NCI-H146 (cell line): ENCODE measurements around the gene GSTP1.
A peak's percentile ranks its signal among the peaks of the same experiment; 100 is the strongest.
"Not testable (repeated sequence)": the region's sequence is repeated elsewhere in the genome, so short reads cannot be mapped to it uniquely, and the experiment has no call there.

Experiments used
- DNase-seq: peaks from one replicate; lab custom pipeline; 2025; lab: John Stamatoyannopoulos, UW

The GSTP1 gene

DNA sequence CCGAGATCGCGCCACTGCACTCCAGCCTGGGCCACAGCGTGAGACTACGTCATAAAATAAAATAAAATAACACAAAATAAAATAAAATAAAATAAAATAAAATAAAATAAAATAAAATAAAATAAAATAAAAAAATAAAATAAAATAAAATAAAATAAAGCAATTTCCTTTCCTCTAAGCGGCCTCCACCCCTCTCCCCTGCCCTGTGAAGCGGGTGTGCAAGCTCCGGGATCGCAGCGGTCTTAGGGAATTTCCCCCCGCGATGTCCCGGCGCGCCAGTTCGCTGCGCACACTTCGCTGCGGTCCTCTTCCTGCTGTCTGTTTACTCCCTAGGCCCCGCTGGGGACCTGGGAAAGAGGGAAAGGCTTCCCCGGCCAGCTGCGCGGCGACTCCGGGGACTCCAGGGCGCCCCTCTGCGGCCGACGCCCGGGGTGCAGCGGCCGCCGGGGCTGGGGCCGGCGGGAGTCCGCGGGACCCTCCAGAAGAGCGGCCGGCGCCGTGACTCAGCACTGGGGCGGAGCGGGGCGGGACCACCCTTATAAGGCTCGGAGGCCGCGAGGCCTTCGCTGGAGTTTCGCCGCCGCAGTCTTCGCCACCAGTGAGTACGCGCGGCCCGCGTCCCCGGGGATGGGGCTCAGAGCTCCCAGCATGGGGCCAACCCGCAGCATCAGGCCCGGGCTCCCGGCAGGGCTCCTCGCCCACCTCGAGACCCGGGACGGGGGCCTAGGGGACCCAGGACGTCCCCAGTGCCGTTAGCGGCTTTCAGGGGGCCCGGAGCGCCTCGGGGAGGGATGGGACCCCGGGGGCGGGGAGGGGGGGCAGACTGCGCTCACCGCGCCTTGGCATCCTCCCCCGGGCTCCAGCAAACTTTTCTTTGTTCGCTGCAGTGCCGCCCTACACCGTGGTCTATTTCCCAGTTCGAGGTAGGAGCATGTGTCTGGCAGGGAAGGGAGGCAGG, at the start of gene GSTP1:
GSTP1 (plus strand) TSS at position 566 of the 958 bp plus-strand sequence; CDS start at position 598, 32 bp downstream.
- DNase-seq: peak; percentile 36

GRCh38 chr11:67534070-67534679, 49.4 kb upstream of the GSTP1 start:
- no peak for DNase-seq

- DNase-seq: no peak
Observed at GRCh38 chr11:67535561-67535960, 48.1 kb upstream of the GSTP1 start.

- DNase-seq: no peak
Observed at GRCh38 chr11:67538306-67538705, 45.3 kb upstream of the GSTP1 start.

DNA sequence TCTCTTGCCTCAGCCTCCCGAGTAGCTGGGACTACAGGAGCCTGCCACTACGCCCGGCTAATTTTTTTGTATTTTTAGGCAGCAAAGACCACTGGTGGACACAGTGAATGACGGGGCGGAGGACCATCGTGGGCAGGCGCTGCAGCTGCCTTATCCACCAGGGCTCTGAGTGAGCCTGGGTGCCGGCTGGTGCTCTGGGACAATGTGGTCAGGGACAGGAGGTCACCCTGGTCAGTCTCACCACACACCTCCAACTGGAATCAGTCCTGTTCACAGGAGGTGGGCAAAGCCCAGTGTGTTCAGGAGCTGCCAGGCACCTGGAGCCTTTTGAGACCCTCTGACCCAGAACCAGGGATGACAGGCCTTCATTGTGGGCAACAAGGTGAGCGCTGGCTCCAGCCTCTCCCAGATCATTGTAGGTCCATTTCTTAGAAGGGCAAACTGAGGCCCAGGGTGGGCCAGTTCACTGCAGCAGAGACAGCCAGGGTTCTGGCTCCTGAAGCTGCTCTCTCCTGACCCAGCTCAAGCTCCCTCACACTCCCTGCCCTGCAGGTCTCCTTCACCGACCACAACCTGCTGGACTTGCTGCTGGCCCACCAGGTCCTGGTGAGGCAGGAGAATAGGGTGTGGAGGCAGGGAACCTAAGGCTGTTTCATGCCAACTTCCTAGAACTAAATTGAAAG, 44.6 kb upstream of the GSTP1 start:
- no peak for DNase-seq

GRCh38 chr11:67539550-67539949, 44.1 kb upstream of the GSTP1 start:
- no peak for DNase-seq

GRCh38 chr11:67541198-67541597, 42.4 kb upstream of the GSTP1 start:
- DNase-seq: no peak

DNA sequence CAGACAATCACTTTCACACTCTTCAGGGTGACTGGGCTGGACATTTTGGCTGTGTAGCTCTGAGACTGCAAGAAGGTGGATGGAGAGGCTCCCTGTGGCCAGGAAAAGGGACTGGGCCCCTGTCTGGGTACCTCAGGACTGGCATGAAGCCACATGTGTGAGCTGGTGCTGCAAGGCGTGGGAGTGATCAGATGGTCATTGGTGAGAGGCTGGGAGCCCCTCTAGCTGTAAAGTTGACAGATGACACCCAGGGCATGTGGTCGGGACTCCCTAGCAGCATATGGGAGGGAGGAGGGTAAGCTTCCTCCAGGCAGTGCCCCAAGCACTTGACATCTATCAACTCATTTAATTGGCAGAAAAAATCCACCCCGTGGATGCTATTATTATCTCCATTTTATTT, 41.4 kb upstream of the GSTP1 start:
- DNase-seq: no peak

- DNase-seq: no peak
Observed at GRCh38 chr11:67542971-67543370, 40.6 kb upstream of the GSTP1 start.

GRCh38 chr11:67543585-67543984, 40.0 kb upstream of the GSTP1 start:
- DNase-seq: no peak

DNA sequence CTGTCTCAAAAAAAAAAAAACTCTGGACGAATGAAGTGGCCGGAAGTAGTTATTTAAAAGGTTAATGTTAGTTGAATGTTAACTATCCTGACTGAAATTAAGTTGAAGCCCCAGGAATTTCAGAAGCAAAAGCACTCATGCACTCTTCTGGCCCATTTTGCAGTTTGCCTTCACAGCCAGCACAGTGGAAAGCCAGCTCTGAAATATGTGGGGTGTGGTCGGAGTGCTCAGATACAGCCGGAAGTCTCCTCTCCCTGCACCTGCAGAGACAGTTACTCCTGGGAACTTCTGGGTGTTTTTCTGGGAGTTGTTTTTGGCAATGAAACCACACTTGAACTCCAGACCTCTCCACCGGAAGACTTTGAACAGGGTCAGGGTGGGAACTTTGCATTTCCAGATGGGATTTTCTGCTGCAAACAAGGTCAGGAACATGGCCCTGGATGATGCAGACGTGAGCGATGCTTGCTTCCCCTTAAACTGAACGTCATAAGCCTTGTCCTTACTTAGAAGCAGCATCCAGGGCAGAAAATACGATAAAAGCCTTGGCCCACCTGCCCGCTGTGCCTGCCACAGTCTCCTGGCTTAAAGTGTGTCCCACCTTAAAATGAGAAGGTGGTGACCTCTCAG, 38.9 kb upstream of the GSTP1 start:
- DNase-seq: no peak

DNA sequence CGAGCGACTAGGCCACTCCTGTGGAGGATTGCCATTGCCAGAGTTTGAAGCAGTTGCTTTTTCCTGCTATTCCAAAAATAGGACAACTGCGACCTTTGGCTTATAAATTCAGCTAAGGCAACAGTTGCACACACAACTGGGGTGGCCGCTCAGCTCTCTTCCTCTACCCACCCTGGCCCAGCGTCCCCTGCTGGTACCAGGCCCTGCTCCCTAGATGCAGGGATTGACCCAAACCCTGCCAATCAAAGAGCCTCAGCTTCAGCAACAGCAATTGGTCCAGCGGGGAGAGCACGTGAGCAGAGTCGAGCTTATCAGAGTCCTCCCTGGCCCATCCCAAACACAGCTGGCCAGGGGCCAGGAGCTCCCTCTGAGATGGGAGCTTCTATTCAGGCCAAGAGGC, 38.3 kb upstream of the GSTP1 start:
- DNase-seq: no peak

DNA sequence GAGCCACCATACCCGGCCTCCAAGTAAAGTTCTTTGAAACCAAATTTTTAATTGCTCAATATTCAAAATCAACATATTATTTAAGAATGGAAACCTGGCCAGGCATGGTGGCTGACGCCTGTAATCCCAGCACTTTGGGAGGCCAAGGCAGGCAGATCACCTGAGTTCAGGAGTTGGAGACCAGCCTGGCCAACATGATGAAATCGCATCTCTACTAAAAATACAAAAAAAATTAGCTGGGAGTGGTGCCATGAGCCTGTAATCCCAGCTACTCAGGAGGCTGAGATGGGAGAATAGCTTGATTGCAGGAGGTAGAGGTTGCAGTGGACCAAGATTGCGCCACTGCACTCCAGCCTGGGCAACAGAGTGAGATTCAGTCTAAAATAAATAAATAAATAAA, 35.5 kb upstream of the GSTP1 start:
- not testable (repeated sequence) for DNase-seq

DNA sequence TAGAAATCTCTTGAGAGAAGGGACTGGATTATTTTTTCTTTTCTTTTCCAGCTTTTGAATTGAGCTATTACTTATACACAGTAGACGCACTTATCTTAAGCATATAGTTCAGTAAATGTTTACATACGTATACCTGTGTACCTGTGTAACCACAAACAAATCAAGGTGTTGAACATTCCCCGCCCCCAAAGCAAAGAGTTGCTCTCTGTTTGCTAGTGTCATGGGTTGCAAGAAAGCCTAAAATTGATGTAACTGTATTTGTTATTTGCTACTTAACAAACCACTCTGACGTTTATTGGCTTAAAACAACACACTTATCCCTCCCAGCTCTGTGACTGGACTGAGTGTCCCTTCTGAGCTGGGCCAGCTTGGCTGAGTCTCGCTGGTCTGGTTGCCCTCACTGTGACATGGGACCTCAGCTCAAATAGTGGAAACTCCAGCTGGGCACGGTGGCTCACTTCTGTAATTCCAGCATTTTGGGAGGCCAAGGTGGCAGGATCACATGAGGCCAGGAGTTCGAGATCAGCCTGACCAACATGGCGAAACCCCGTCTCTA, 35.0 kb upstream of the GSTP1 start:
- no peak for DNase-seq

GRCh38 chr11:67551127-67551526, 32.5 kb upstream of the GSTP1 start:
- no peak for DNase-seq

- DNase-seq: not testable (repeated sequence)
Observed at GRCh38 chr11:67551697-67552096, 31.9 kb upstream of the GSTP1 start.

DNA sequence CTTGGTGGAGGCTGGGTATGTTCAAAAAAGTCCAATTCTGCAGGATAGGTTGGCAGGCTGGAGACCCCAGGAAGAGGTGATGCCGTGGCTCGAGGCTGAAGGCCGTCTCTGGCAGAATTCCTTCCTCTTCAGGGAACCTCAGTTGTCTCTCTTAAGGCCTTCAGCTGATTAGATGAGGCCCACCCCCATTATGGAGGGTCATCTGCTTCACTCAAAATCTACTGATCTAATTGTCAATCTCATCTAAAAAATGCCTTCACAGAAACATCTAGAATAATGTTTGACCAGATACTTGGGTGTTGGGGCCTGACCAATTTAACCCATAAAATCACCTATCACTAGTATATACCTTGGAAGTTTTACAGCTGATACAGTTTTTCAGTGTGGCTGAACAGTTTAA, 27.4 kb upstream of the GSTP1 start:
- no peak for DNase-seq

DNA sequence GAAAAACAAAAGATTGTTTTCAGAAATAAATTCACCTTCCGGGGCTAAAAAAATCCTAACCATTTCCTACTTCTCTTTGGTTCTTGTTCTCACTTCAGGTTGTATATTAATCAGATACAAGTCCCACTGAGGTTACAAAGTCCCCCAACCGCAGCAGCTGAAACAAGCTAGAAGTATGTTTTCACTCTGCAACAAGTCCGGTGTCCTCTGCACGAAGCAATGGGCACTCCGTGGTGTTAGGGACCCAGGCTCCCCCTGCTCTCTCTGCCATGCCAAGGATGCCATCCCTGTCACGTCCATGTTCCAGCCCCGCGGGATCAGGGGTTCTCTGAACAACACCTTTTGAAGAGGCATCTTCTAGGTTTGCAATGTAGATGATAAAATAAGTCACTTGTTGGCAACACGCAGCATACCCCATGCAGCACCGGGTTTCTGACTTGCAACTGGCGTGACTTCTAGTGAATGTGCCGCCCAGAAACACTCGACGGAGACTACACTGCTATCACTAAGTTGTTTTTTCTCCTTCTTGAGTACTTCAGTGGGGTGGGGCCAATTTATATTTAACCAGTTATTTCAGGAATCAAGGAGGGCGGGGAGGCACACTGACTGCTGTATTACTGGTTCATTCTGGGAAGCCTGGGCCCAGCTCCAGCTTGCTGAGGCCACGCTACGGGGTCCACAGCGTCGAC, 25.4 kb upstream of the GSTP1 start:
- no peak for DNase-seq

- DNase-seq: no peak
Observed at GRCh38 chr11:67561971-67562619, 21.5 kb upstream of the GSTP1 start.

DNA sequence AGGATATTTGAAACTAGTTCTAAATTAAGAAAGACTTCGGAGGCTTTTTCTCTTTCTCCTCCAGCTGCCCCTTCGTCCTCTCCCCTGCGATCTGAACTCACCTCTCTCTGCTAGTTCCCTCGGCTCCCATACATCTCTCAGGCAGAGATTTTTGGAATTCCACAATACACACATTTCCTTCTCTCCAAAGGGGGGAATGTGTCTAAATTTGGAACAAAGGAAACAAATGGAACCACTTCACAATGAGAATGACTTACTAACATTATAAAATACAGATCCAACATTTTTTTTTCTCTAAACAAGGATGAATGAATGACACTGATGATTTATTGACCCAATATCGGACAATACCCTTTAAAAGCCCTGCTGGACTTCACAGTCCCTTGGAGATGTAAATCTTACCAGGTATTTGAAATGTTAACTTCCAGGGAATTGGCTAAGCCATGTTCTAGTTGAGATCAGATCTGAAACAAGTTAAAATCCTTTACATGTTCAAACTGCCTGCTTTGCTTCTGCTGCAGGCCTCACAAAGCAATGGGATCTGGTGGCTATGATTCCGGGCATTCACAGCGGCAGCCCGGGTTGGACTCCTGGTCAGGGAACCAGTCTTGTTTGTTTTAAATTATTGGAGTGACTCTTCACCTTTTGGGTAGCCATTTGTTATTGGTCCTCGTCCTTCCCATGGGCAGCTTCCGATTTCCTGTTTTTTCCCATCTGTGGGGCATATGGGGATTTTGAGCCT, 20.5 kb upstream of the GSTP1 start:
- DNase-seq: no peak
